Stimulated activated effector memory CD8-positive, alpha-beta T cell treated with anti-CD3 and anti-CD28 coated beads, Interleukin-12 subunit alpha, Interleukin-12 subunit beta, amount 100 ng/mL, for 72 hours (primary cell): ENCODE data around the gene MRC2.

ENCODE experiments used
- ATAC-seq: fragments of 150-1000 bp; cut with Tn5 transposase; 2 replicates; pipeline ENCODE4 v1.10.0; 2021
- DNase-seq, 2 donors: peaks; one replicate each; pipeline ENCODE4 v3.0.0; 2021 to 2022; ENCODE audit warnings: low spot score in 2 of 2
- H3K27ac Mint-ChIP-seq: one replicate; pipeline ENCODE4 v1.8.0; 2022; ENCODE audit warnings: mild to moderate bottlenecking, mixed read lengths
- H3K36me3 Mint-ChIP-seq: one replicate; pipeline ENCODE4 v1.8.0; 2022; ENCODE audit warnings: mild to moderate bottlenecking, mixed read lengths
- H3K4me1 Mint-ChIP-seq: one replicate; pipeline ENCODE4 v1.8.0; 2022; ENCODE audit warnings: mixed read lengths
- H3K4me3 Mint-ChIP-seq: one replicate; pipeline ENCODE4 v1.8.0; 2022; ENCODE audit warnings: mild to moderate bottlenecking, mixed read lengths
- H3K9me3 Mint-ChIP-seq: one replicate; pipeline ENCODE4 v1.8.0; 2022; ENCODE audit warnings: mixed read lengths

MRC2 gene

GRCh38 chr17:62660629-62661118 lies 33.2 kb downstream of the MRC2 start:
- no peaks in the 10 kb centered on the region for H3K36me3 Mint-ChIP-seq
- ATAC-seq: no peak
- peaks cover 13% of the 10 kb centered on the region for H3K9me3 Mint-ChIP-seq
- H3K4me1 Mint-ChIP-seq: peaks cover 6% of the 10 kb centered on the region
- H3K4me3 Mint-ChIP-seq: no peak overlapping the region
- no peak for DNase-seq
- H3K27ac Mint-ChIP-seq: no peak overlapping the region

DNA sequence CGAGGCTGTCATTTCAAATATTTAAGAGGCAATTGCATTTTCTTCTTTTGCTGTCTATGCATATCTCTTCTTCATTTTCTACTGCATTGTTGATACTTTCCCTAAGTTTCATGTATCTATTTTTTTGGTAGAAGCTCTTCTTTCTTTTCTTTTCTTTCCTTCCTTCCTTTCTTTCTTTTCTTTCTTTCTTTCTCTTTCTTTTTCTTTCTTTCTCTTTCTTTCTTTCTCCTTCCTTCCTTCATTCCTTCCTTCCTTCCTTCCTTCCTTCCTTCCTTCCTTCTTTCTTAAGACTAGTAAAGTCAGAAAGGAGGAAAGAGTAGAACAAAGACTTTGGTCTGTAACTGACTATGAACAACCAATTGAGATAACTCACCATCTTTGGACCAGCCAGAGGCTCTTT lies 33.9 kb downstream of the MRC2 start:
- no peak overlapping the region for H3K4me3 Mint-ChIP-seq
- no peak for ATAC-seq
- peaks cover 13% of the 10 kb centered on the region for H3K9me3 Mint-ChIP-seq
- DNase-seq: no peak
- H3K36me3 Mint-ChIP-seq: no peaks in the 10 kb centered on the region
- H3K27ac Mint-ChIP-seq: no peak overlapping the region
- peaks cover 6% of the 10 kb centered on the region for H3K4me1 Mint-ChIP-seq

DNA sequence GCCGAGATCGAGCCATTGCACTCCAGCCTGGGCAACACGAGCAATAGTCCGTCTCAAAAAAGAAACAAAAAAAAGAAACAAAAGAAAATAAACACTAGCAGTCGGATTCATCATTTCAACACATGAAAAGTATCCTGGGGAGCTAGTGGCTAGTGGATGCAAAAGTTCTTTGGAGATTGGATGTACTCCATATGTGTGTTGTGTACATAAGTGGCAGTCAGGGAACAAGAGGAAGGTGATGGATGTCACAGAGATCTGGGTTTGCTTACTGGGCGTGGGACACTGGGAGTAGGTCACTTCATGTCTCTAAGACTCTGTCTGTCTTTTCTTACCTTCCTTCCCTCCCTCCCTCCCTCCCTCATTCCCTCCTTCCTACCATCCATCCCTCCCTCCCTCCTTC lies 35.4 kb downstream of the MRC2 start:
- DNase-seq (no peak), ATAC-seq (no peak)
- Mint-ChIP-seq H3K36me3 (no peaks in the 10 kb centered on the region), H3K27ac (no peak overlapping the region), H3K4me1 (peaks cover 6% of the 10 kb centered on the region), H3K4me3 (no peak overlapping the region), H3K9me3 (peaks cover 13% of the 10 kb centered on the region)

GRCh38 chr17:62663304-62663703 lies 35.8 kb downstream of the MRC2 start:
- DNase-seq (no peak), ATAC-seq (no peak)
- H3K4me3 Mint-ChIP-seq: no peak overlapping the region
- peaks cover 6% of the 10 kb centered on the region for H3K4me1 Mint-ChIP-seq
- no peak overlapping the region for H3K27ac Mint-ChIP-seq
- peaks cover 13% of the 10 kb centered on the region for H3K9me3 Mint-ChIP-seq
- no peaks in the 10 kb centered on the region for H3K36me3 Mint-ChIP-seq

GRCh38 chr17:62664336-62665120 lies 37.1 kb downstream of the MRC2 start:
- DNase-seq (no peak), ATAC-seq (no peak)
- peaks cover 13% of the 10 kb centered on the region for H3K9me3 Mint-ChIP-seq
- H3K4me3 Mint-ChIP-seq: no peak overlapping the region
- H3K36me3 Mint-ChIP-seq: no peaks in the 10 kb centered on the region
- peaks cover 6% of the 10 kb centered on the region for H3K4me1 Mint-ChIP-seq
- H3K27ac Mint-ChIP-seq: no peak overlapping the region

- ATAC-seq (no peak), DNase-seq (no peak)
- H3K9me3 Mint-ChIP-seq: peaks cover 9% of the 10 kb centered on the region
- H3K4me1 Mint-ChIP-seq: peaks cover 6% of the 10 kb centered on the region
- no peaks in the 10 kb centered on the region for H3K36me3 Mint-ChIP-seq
- no peak overlapping the region for H3K4me3 Mint-ChIP-seq
- no peak overlapping the region for H3K27ac Mint-ChIP-seq
Measured at GRCh38 chr17:62665599-62665998, 38.1 kb downstream of the MRC2 start.

DNA sequence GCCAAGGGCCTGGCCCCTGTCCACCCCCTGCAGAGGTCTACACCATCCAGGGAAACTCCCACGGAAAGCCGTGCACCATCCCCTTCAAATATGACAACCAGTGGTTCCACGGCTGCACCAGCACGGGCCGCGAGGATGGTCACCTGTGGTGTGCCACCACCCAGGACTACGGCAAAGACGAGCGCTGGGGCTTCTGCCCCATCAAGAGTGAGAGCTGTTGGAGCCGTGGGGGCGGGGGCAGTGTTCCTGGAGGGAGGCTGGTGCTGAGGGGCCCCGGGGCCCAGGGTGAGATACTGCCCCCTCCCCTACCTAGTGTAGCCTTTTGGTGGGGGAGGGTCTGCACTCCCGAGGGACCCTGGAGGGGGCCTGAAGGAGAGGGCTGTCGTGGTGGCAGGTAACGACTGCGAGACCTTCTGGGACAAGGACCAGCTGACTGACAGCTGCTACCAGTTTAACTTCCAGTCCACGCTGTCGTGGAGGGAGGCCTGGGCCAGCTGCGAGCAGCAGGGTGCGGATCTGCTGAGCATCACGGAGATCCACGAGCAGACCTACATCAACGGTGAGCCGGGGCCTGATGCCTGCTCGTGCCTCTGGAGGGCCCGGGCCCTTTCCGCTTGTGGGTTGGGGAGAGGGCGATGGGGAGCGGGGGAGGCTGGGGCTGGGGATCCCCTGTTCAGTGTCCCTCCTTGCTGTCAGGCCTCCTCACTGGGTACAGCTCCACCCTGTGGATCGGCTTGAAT lies 38.8 kb downstream of the MRC2 start:
- H3K36me3 Mint-ChIP-seq: peaks cover 3% of the 10 kb centered on the region
- peak; percentile 6 for ATAC-seq
- H3K4me3 Mint-ChIP-seq: no peak overlapping the region
- H3K27ac Mint-ChIP-seq: no peak overlapping the region
- peaks cover 3% of the 10 kb centered on the region for H3K9me3 Mint-ChIP-seq
- H3K4me1 Mint-ChIP-seq: peaks cover 6% of the 10 kb centered on the region
- no peak for DNase-seq

DNA sequence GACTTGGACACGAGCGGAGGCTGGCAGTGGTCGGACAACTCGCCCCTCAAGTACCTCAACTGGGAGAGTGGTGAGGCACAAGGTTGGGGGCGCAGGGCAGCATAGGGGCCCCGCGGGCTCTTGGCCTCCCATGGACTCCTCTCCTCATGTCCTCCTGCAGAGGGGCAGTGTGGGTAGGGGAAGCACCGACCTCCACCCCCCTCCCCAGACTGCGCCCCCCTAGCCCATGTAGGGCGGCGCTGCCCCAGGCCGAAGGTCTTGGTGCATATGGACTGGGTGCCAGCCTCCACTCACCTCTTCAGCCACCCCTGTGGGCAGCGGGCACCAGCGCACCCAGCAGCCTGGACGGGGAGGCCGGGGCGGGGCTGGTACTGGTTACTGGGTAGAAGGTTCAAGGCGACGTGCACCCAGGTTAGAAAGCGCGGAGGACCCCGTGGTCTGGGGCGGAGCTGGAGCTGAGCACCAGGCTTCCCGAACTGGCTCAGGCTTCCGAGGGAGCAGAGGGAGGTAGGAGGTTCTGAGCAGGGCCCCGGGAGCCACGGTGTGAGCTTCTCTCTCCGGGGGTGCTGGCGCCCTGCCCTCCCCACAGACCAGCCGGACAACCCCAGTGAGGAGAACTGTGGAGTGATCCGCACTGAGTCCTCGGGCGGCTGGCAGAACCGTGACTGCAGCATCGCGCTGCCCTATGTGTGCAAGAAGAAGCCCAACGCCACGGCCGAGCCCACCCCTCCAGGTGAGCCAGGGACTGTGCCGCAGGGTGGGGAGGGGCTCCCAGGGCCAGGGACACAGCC lies 39.5 kb downstream of the MRC2 start:
- DNase-seq (no peak), ATAC-seq (no peak)
- no peaks in the 10 kb centered on the region for H3K9me3 Mint-ChIP-seq
- H3K27ac Mint-ChIP-seq: no peak overlapping the region
- H3K36me3 Mint-ChIP-seq: peaks cover 6% of the 10 kb centered on the region
- peaks cover 9% of the 10 kb centered on the region for H3K4me1 Mint-ChIP-seq
- H3K4me3 Mint-ChIP-seq: no peak overlapping the region

GRCh38 chr17:62668091-62668804 lies 40.8 kb downstream of the MRC2 start:
- H3K36me3 Mint-ChIP-seq: peaks cover 6% of the 10 kb centered on the region
- H3K4me3 Mint-ChIP-seq: no peak overlapping the region
- DNase-seq (no peak), ATAC-seq (no peak)
- H3K27ac Mint-ChIP-seq: no peak overlapping the region
- peaks cover 12% of the 10 kb centered on the region for H3K4me1 Mint-ChIP-seq
- H3K9me3 Mint-ChIP-seq: no peaks in the 10 kb centered on the region

DNA sequence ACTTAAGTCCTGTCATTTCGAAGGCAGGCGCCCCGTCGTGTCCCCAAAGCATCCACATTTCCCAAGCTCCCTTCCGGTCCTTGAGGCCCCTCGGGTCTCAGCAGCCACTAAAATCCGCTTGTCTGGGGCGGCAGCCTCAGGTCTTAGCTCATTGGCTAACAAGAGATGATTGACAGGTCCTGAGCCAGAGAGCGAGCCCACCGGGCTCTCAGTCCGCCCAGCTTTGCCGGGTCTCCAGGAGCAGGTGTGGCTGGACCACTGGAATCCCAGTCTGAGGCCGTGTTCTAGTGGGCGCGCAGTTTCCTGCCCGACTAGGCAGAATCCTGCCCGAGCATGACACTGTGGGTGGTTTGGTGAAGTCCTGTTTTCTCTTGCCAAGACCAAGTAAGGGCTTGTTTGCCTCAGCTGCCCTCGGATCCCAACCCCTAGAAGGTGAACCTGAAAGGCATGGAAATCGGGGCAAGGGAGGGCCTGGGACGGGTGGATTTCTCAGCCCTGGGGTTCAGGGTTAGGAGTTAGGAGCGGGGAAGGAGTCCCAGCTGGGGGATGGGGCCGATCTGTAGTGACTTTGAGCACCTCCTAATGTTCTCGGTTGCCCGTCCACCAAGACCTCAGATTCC lies 42.8 kb downstream of the MRC2 start:
- H3K36me3 Mint-ChIP-seq: peaks cover 6% of the 10 kb centered on the region
- ATAC-seq (no peak), DNase-seq (no peak)
- no peak overlapping the region for H3K4me3 Mint-ChIP-seq
- H3K9me3 Mint-ChIP-seq: no peaks in the 10 kb centered on the region
- H3K27ac Mint-ChIP-seq: no peak overlapping the region
- H3K4me1 Mint-ChIP-seq: peaks cover 7% of the 10 kb centered on the region

DNA sequence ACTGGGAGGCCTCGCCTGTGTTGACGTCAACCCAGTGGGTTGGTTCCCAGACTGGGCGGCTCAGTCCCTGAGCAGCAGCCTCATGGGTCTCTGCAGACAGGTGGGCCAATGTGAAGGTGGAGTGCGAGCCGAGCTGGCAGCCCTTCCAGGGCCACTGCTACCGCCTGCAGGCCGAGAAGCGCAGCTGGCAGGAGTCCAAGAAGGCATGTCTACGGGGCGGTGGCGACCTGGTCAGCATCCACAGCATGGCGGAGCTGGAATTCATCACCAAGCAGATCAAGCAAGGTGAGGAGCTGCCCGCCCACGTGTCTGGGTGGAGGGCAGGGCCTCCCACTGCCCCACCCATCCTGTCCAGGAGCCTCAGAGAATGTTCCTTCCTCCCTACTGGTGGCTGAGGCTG lies 44.1 kb downstream of the MRC2 start:
- H3K9me3 Mint-ChIP-seq: no peaks in the 10 kb centered on the region
- DNase-seq (no peak), ATAC-seq (no peak)
- H3K27ac Mint-ChIP-seq: no peak overlapping the region
- peaks cover 6% of the 10 kb centered on the region for H3K36me3 Mint-ChIP-seq
- H3K4me3 Mint-ChIP-seq: no peak overlapping the region
- H3K4me1 Mint-ChIP-seq: peaks cover 7% of the 10 kb centered on the region

- H3K27ac Mint-ChIP-seq: no peak overlapping the region
- H3K9me3 Mint-ChIP-seq: no peaks in the 10 kb centered on the region
- peaks cover 7% of the 10 kb centered on the region for H3K4me1 Mint-ChIP-seq
- H3K4me3 Mint-ChIP-seq: no peak overlapping the region
- peaks cover 6% of the 10 kb centered on the region for H3K36me3 Mint-ChIP-seq
- no peak for DNase-seq
- ATAC-seq: no peak
Measured at GRCh38 chr17:62672957-62673356, 45.5 kb downstream of the MRC2 start.

DNA sequence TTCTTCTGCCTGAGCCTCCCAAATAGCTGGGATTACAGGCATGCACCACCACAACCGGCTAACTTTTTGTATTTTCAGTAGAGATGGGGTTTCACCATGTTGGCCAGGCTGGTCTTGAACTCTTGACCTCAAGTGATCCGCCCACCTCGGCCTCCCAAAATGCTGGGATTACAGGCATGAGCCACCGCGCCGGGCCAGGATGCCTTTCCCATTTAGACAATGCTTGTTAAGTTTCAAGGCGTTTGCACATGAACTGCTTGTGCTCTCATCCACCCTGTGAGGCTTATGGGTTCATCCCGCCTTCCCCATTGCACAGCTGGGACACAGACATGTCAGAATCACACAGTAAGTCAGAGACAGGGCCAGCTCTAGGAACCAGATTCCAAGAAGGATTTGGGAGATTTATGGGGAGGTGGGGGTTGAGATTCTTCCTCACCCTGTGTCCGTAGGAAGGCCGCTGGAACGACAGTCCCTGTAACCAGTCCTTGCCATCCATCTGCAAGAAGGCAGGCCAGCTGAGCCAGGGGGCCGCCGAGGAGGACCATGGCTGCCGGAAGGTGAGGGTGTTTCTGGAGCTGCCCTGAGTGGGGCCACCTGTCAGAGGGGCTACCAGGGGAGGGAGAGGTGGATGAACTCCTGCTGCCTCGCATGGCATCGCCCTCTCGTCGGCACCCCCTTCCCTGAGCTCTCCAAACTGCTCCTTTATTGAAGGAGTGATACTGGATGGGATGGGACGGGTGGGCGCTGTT lies 46.3 kb downstream of the MRC2 start:
- H3K4me1 Mint-ChIP-seq: peaks cover 7% of the 10 kb centered on the region
- H3K4me3 Mint-ChIP-seq: no peak overlapping the region
- no peaks in the 10 kb centered on the region for H3K9me3 Mint-ChIP-seq
- no peak overlapping the region for H3K27ac Mint-ChIP-seq
- DNase-seq (no peak), ATAC-seq (no peak)
- H3K36me3 Mint-ChIP-seq: peaks cover 6% of the 10 kb centered on the region

- DNase-seq: no peak
- H3K4me3 Mint-ChIP-seq: no peak overlapping the region
- peaks cover 6% of the 10 kb centered on the region for H3K36me3 Mint-ChIP-seq
- H3K9me3 Mint-ChIP-seq: no peaks in the 10 kb centered on the region
- ATAC-seq: no peak
- H3K27ac Mint-ChIP-seq: no peak overlapping the region
- peaks cover 7% of the 10 kb centered on the region for H3K4me1 Mint-ChIP-seq
Measured at GRCh38 chr17:62674363-62674739, 46.9 kb downstream of the MRC2 start.
